K562 (cell line): Measurements from ENCODE around the gene MPST. TPM values are rescaled to one million over a fixed set of nuclear protein-coding genes. Genes with fewer than 3 reads are reported as not detected.
A peak's percentile ranks its signal among the peaks of the same experiment; 100 is the strongest.

ENCODE experiments used
- CREBBP ChIP-seq: IDR thresholded peaks from one replicate; pipeline ENCODE4 v1.6.1; 2012; ENCODE audit warnings: low read depth, mild to moderate bottlenecking, control low read depth, inconsistent platforms, low read length
- CTCF ChIP-seq, 3 experiments: IDR thresholded peaks in 2 of 3; conservative IDR thresholded peaks in 1 of 3; 2 replicates each; pipeline ENCODE4 v1.5.1; 2011 to 2012; ENCODE audit warnings: low read length in 3 of 3, mild to moderate bottlenecking in 3 of 3, control low read depth in 2 of 3, improper control_type of control experiment in 1 of 3, inconsistent platforms in 1 of 3, low read depth in 1 of 3, mixed read lengths in 1 of 3, moderate library complexity in 1 of 3; ENCODE audit not compliant: insufficient read depth in 2 of 3
- ERF ChIP-seq: fragments of 450-650 bp; formaldehyde crosslinking; IDR thresholded peaks from 2 replicates; pipeline ENCODE4 v1.4.0; 2020; ENCODE audit warnings: mild to moderate bottlenecking, mixed read lengths
- HSF4 ChIP-seq: fragments of 250-450 bp; sonication (Bioruptor Pico); IDR thresholded peaks from 2 replicates; pipeline ENCODE4 v2.1.2; 2022; ENCODE audit warnings: mild to moderate bottlenecking, moderate library complexity, borderline replicate concordance
- MTA2 ChIP-seq: fragments of 450-650 bp; IDR thresholded peaks from 2 replicates; pipeline ENCODE4 v1.6.1; 2016; ENCODE audit warnings: low read depth
- NCOA6 ChIP-seq: fragments of 450-650 bp; IDR thresholded peaks from 2 replicates; pipeline ENCODE4 v1.6.1; 2017; ENCODE audit warnings: mild to moderate bottlenecking
- NUFIP1 ChIP-seq: fragments of 450-650 bp; IDR thresholded peaks from 2 replicates; pipeline ENCODE4 v1.6.1; 2018; ENCODE audit not compliant: partially characterized antibody
- POLR2H ChIP-seq: IDR thresholded peaks from 2 replicates; pipeline ENCODE4 v1.6.1; 2016; ENCODE audit warnings: missing genetic modification characterization, low read depth, mild to moderate bottlenecking, control low read depth, missing compliant biosample characterization, moderate library complexity
- PPARD ChIP-seq: fragments of 250-450 bp; sonication (Bioruptor Pico); IDR thresholded peaks from 2 replicates; pipeline ENCODE4 v1.8.0; 2022; ENCODE audit warnings: inconsistent platforms, mild to moderate bottlenecking, moderate library complexity
- PYGO2 ChIP-seq: fragments of 450-650 bp; IDR thresholded peaks from 2 replicates; pipeline ENCODE4 v1.6.1; 2016; ENCODE audit warnings: mild to moderate bottlenecking, missing genetic modification characterization, moderate library complexity, missing compliant biosample characterization
- SREBF1 ChIP-seq: fragments of 150-350 bp; IDR thresholded peaks from 2 replicates; pipeline ENCODE4 v1.6.1; 2014; ENCODE audit warnings: antibody characterized with exemption, low read depth, low read length, borderline replicate concordance
- TARDBP ChIP-seq: fragments of 450-650 bp; IDR thresholded peaks from 2 replicates; pipeline ENCODE4 v1.6.1; 2016
- XRCC3 ChIP-seq: fragments of 450-650 bp; IDR thresholded peaks from 2 replicates; pipeline ENCODE4 v1.6.1; 2017; ENCODE audit warnings: mild to moderate bottlenecking, moderate library complexity
- ZBTB2 ChIP-seq: fragments of 450-650 bp; IDR thresholded peaks from 2 replicates; pipeline ENCODE4 v1.6.1; 2016; ENCODE audit warnings: antibody characterized with exemption
- ZNF324 ChIP-seq: fragments of 250-450 bp; sonication (Bioruptor Pico); IDR thresholded peaks from 2 replicates; pipeline ENCODE4 v1.4.0; 2020; ENCODE audit warnings: mild to moderate bottlenecking
- ZNF589 ChIP-seq: fragments of 200-800 bp; sonication (Bioruptor generic); IDR thresholded peaks from 2 replicates; pipeline ENCODE4 v1.6.1; 2016; ENCODE audit warnings: low read depth, missing genetic modification characterization, missing compliant biosample characterization
- ZNF668 ChIP-seq: fragments of 250-450 bp; sonication (Bioruptor Pico); IDR thresholded peaks from 2 replicates; pipeline ENCODE4 v1.8.0; 2022; ENCODE audit warnings: mild to moderate bottlenecking, inconsistent platforms
- polyA plus RNA-seq, 8 experiments: library from polyadenylated mRNA; depleted of rRNA in 4 of 8; stranded (reverse) in 5 of 8; unstranded in 3 of 8; fragments of >200 nt; fragmentation: Nextera tagmentation in 2 of 8; fragmentation: Illumina TruSeq in 1 of 8; extraction: Ambion mirVana in 2 of 8; extraction: Trizol in 1 of 8; gene quantifications; 2 replicates each; pipeline versions ENCODE4 v1.2.1 to v1.2.3, GENCODE V29; 2011 to 2014; ENCODE audit warnings: inconsistent platforms in 1 of 8, missing spikeins in 1 of 8
- total RNA-seq, 7 experiments: library from RNA; depleted of rRNA in 6 of 7; stranded (reverse); fragments of >200 nt in 6 of 7; fragmentation: Illumina TruSeq in 2 of 7; extraction: Trizol in 2 of 7; gene quantifications; 2 replicates each; pipeline versions ENCODE4 v1.2.1 to v1.2.3, GENCODE V29; 2011 to 2021; ENCODE audit warnings: low replicate concordance in 1 of 7
- TF ChIP-seq, protein P1 (sequence below): sonication (generic); formaldehyde crosslinking; IDR thresholded peaks from 2 replicates; pipeline ENCODE4 v1.8.1; 2023; ENCODE audit warnings: mild to moderate bottlenecking, missing genetic modification reagents
- TF ChIP-seq, protein P2 (sequence below): sonication (generic); formaldehyde crosslinking; IDR thresholded peaks from 2 replicates; pipeline ENCODE4 v1.8.1; 2023; ENCODE audit warnings: mild to moderate bottlenecking, missing genetic modification reagents
- TF ChIP-seq, protein P3 (sequence below): fragments of 450-650 bp; IDR thresholded peaks from 2 replicates; pipeline ENCODE4 v1.6.1; 2014; ENCODE audit warnings: low read depth, mild to moderate bottlenecking, moderate library complexity, borderline replicate concordance

Gene MPST
- total and polyA plus RNA-seq, 9 of the 15 experiments (the other 6 are each of a cell fraction or from before 2014, with no cell fraction given), result 0.65 to 104 (median 24.3) TPM

DNA sequence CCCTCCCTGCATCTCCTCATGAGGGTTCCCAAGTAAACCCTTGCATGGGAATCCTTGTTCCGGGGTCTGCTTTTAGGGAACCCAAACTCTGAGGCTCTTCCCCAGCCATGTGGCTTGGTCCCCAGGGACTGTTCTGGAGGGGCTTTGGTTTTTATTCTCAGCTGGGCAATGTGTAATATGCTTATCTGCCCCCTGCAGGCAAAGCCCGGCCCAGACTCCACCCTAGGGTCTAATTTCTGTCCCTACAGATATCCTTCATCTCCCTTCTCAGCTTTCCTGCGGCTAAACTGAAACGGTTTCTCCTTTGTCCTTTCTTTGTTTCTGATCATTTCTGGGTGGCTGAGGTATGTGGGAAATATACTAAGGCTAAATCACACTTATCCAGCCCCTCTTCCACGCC is 37.4 kb upstream of the MPST start (continued):
- TF ChIP-seq CREBBP, result no peak
- no peak for TF ChIP-seq NUFIP1
- TF ChIP-seq, protein P1, sequence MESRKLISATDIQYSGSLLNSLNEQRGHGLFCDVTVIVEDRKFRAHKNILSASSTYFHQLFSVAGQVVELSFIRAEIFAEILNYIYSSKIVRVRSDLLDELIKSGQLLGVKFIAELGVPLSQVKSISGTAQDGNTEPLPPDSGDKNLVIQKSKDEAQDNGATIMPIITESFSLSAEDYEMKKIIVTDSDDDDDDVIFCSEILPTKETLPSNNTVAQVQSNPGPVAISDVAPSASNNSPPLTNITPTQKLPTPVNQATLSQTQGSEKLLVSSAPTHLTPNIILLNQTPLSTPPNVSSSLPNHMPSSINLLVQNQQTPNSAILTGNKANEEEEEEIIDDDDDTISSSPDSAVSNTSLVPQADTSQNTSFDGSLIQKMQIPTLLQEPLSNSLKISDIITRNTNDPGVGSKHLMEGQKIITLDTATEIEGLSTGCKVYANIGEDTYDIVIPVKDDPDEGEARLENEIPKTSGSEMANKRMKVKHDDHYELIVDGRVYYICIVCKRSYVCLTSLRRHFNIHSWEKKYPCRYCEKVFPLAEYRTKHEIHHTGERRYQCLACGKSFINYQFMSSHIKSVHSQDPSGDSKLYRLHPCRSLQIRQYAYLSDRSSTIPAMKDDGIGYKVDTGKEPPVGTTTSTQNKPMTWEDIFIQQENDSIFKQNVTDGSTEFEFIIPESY (CRISPR knock-in tag), result no peak
- no peak for TF ChIP-seq TARDBP
- no peak for TF ChIP-seq ZNF668 (CRISPR knock-in tag)
- TF ChIP-seq ZNF589, result no peak
- no peak for TF ChIP-seq HSF4 (CRISPR knock-in tag)
- TF ChIP-seq, protein P2, sequence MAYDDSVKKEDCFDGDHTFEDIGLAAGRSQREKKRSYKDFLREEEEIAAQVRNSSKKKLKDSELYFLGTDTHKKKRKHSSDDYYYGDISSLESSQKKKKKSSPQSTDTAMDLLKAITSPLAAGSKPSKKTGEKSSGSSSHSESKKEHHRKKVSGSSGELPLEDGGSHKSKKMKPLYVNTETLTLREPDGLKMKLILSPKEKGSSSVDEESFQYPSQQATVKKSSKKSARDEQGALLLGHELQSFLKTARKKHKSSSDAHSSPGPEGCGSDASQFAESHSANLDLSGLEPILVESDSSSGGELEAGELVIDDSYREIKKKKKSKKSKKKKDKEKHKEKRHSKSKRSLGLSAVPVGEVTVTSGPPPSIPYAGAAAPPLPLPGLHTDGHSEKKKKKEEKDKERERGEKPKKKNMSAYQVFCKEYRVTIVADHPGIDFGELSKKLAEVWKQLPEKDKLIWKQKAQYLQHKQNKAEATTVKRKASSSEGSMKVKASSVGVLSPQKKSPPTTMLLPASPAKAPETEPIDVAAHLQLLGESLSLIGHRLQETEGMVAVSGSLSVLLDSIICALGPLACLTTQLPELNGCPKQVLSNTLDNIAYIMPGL (CRISPR knock-in tag), result no peak
- no peak for TF ChIP-seq ERF (CRISPR knock-in tag)
- TF ChIP-seq ZBTB2, result no peak
- no peak for TF ChIP-seq POLR2H (tag)
- TF ChIP-seq CTCF (IDR thresholded peaks at IDR 0.05 in 2 of 3, conservative IDR thresholded peaks at IDR 0.05 in 1 of 3; ENCODE audit: insufficient read depth in 2 of 3, low read depth in 1 of 3, low read length in 3 of 3), result peak in 2 of 3 experiments; percentile 38 to 48; a peak in 2 of 6 replicates
- no peak for TF ChIP-seq SREBF1
- TF ChIP-seq PYGO2 (tag), result no peak
- TF ChIP-seq NCOA6, result no peak
- TF ChIP-seq MTA2, result peak; percentile 79
- TF ChIP-seq, protein P3, sequence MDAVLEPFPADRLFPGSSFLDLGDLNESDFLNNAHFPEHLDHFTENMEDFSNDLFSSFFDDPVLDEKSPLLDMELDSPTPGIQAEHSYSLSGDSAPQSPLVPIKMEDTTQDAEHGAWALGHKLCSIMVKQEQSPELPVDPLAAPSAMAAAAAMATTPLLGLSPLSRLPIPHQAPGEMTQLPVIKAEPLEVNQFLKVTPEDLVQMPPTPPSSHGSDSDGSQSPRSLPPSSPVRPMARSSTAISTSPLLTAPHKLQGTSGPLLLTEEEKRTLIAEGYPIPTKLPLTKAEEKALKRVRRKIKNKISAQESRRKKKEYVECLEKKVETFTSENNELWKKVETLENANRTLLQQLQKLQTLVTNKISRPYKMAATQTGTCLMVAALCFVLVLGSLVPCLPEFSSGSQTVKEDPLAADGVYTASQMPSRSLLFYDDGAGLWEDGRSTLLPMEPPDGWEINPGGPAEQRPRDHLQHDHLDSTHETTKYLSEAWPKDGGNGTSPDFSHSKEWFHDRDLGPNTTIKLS, result no peak
- TF ChIP-seq ZNF324 (CRISPR knock-in tag), result no peak
- TF ChIP-seq XRCC3, result no peak
- no peak for TF ChIP-seq PPARD (CRISPR knock-in tag)
